H1 (cell line): Measurements from ENCODE around the gene VSTM2B. TPM values are rescaled to one million over a fixed set of nuclear protein-coding genes. Genes with fewer than 3 reads are reported as not detected.

ENCODE experiments used
- CTCF ChIA-PET: fragments of 300-600 bp; sonication (Branson Sonifier 250); formaldehyde crosslinking; loops from one replicate; lab custom pipeline; 2021; ENCODE audit not compliant: partially characterized antibody; lab: Charles Lee
- POLR2A ChIA-PET: fragments of 300-600 bp; sonication (Branson Sonifier 250); formaldehyde crosslinking; loops from one replicate; lab custom pipeline; 2021; ENCODE audit warnings: inconsistent platforms; ENCODE audit not compliant: partially characterized antibody; lab: Charles Lee
- DNase-seq, 2 experiments: peaks; one replicate each; pipeline versions ENCODE4 v3.0.0 to v3.0.0-alpha.2; 2010 to 2022; ENCODE audit warnings: low spot score in 2 of 2, low read depth in 1 of 2, mixed read lengths in 1 of 2
- FAIRE-seq: peaks from 2 replicates; lab custom pipeline; 2011; peaks lifted over from hg19 to GRCh38; lab: Jason Lieb, UNC
- H2AFZ ChIP-seq: 2 replicates; pipeline ENCODE4 v1.8.1; 2012; ENCODE audit warnings: low read length, inconsistent platforms
- H2AK5ac ChIP-seq: 2 replicates; pipeline ENCODE4 v1.6.1; 2013; ENCODE audit warnings: low read depth, low read length
- H2BK120ac ChIP-seq: replicated peaks from 2 replicates; pipeline ENCODE3; 2013; ENCODE audit warnings: low read depth, low read length, inconsistent platforms
- H2BK12ac ChIP-seq: 2 replicates; pipeline ENCODE4 v1.6.1; 2013; ENCODE audit warnings: low read depth, low read length
- H2BK15ac ChIP-seq: 2 replicates; pipeline ENCODE4 v1.6.1; 2013; ENCODE audit warnings: low read length
- H2BK20ac ChIP-seq: 2 replicates; pipeline ENCODE4 v1.6.1; 2013; ENCODE audit warnings: low read length
- H2BK5ac ChIP-seq: 2 replicates; pipeline ENCODE4 v1.6.1; 2013; ENCODE audit warnings: low read depth, low read length
- H3K14ac ChIP-seq: 2 replicates; pipeline ENCODE4 v1.6.1; 2013; ENCODE audit warnings: inconsistent platforms; ENCODE audit not compliant: insufficient read length
- H3K18ac ChIP-seq: 2 replicates; pipeline ENCODE4 v1.6.1; 2013; ENCODE audit warnings: low read length; ENCODE audit errors: extremely low read depth
- H3K23ac ChIP-seq: 2 replicates; pipeline ENCODE4 v1.6.1; 2013; ENCODE audit warnings: inconsistent platforms; ENCODE audit not compliant: insufficient read length
- H3K23me2 ChIP-seq: 2 replicates; pipeline ENCODE4 v1.6.1; 2013; ENCODE audit warnings: low read depth, low read length
- H3K27ac ChIP-seq: 2 replicates; pipeline ENCODE4 v1.6.1; 2011; ENCODE audit warnings: low read depth, low read length, inconsistent platforms
- H3K27me3 ChIP-seq, 4 experiments: replicated peaks in 1 of 4; 1 replicate in 1 of 4; 2 replicates in 3 of 4; pipeline versions ENCODE4 v1.6.1 to v1.8.1; 2011 to 2013; ENCODE audit warnings: low read length in 3 of 4, mild to moderate bottlenecking in 3 of 4, inconsistent platforms in 2 of 4, mixed read lengths in 2 of 4, moderate library complexity in 1 of 4; ENCODE audit not compliant: control insufficient read depth in 3 of 4, insufficient read depth in 3 of 4; ENCODE audit errors: extremely low read depth in 1 of 4
- H3K36me3 ChIP-seq, 4 experiments: 2 replicates each; pipeline versions ENCODE4 v1.6.1 to v1.8.1; 2011 to 2013; ENCODE audit warnings: mild to moderate bottlenecking in 4 of 4, low read length in 3 of 4, moderate library complexity in 2 of 4, control low read depth in 1 of 4, inconsistent platforms in 1 of 4; ENCODE audit not compliant: insufficient read depth in 4 of 4, control insufficient read depth in 2 of 4
- H3K4ac ChIP-seq: replicated peaks from 2 replicates; pipeline ENCODE3; 2013; ENCODE audit warnings: low read length, low read depth, mixed read lengths, inconsistent platforms; ENCODE audit not compliant: insufficient read length
- H3K4me1 ChIP-seq, 4 experiments: replicated peaks in 1 of 4; 1 replicate in 1 of 4; 2 replicates in 3 of 4; pipeline versions ENCODE4 v1.6.1 to v1.8.1; 2011 to 2013; ENCODE audit warnings: low read length in 3 of 4, inconsistent platforms in 2 of 4, mixed read lengths in 1 of 4; ENCODE audit not compliant: insufficient read depth in 4 of 4, control insufficient read depth in 3 of 4
- H3K4me2 ChIP-seq, 2 experiments: 2 replicates each; pipeline versions ENCODE4 v1.6.1 to v1.8.1; 2011 to 2013; ENCODE audit warnings: low read depth in 2 of 2, low read length in 2 of 2, control low read depth in 1 of 2, inconsistent platforms in 1 of 2, mild to moderate bottlenecking in 1 of 2; ENCODE audit not compliant: insufficient read depth in 1 of 2
- H3K4me3 ChIP-seq, 4 experiments: fragments of 200-600, 300-600 bp in 1 of 4; sonication (generic), shearing (Covaris generic), sonication (Bioruptor Twin) in 1 of 4; 2 replicates each; pipeline versions ENCODE4 v1.5.1 to v1.8.1; 2011 to 2016; ENCODE audit warnings: low read length in 4 of 4, low read depth in 3 of 4, control low read depth in 2 of 4, inconsistent platforms in 2 of 4, mild to moderate bottlenecking in 2 of 4, mixed read lengths in 1 of 4, moderate library complexity in 1 of 4; ENCODE audit not compliant: insufficient read depth in 2 of 4; ENCODE audit errors: extremely low read depth in 1 of 4
- H3K56ac ChIP-seq: replicated peaks from 2 replicates; pipeline ENCODE3; 2013; ENCODE audit warnings: low read depth, mild to moderate bottlenecking, mixed read lengths, low read length, inconsistent platforms; ENCODE audit not compliant: insufficient read length
- H3K79me1 ChIP-seq: 2 replicates; pipeline ENCODE4 v1.6.1; 2013; ENCODE audit warnings: low read depth, low read length, control low read depth
- H3K79me2 ChIP-seq, 2 experiments: 2 replicates each; pipeline versions ENCODE4 v1.6.1 to v1.8.1; 2012 to 2013; ENCODE audit warnings: low read length in 2 of 2, mild to moderate bottlenecking in 2 of 2, inconsistent platforms in 1 of 2; ENCODE audit not compliant: insufficient read depth in 2 of 2, control insufficient read depth in 1 of 2
- H3K9ac ChIP-seq, 4 experiments: replicated peaks in 1 of 4; 1 replicate in 1 of 4; 2 replicates in 3 of 4; pipeline versions ENCODE4 v1.6.1 to v1.8.1; 2011 to 2013; ENCODE audit warnings: low read depth in 3 of 4, low read length in 3 of 4, control low read depth in 2 of 4, mild to moderate bottlenecking in 2 of 4, moderate library complexity in 2 of 4, inconsistent platforms in 1 of 4; ENCODE audit errors: extremely low read depth in 1 of 4
- H3K9me3 ChIP-seq, 2 experiments: 2 replicates each; pipeline versions ENCODE4 v1.6.1 to v1.8.1; 2012 to 2013; ENCODE audit warnings: mild to moderate bottlenecking in 2 of 2, moderate library complexity in 2 of 2, control low read depth in 1 of 2, inconsistent platforms in 1 of 2, low read depth in 1 of 2, low read length in 1 of 2, mixed read lengths in 1 of 2; ENCODE audit not compliant: insufficient read depth in 2 of 2
- H4K20me1 ChIP-seq, 2 experiments: replicated peaks in 1 of 2; 2 replicates each; pipeline versions ENCODE3 to v1.8.1; 2011 to 2013; ENCODE audit warnings: inconsistent platforms in 2 of 2, low read length in 2 of 2, mild to moderate bottlenecking in 1 of 2; ENCODE audit not compliant: insufficient read depth in 2 of 2, control insufficient read depth in 1 of 2
- H4K5ac ChIP-seq: 2 replicates; pipeline ENCODE4 v1.6.1; 2013; ENCODE audit warnings: low read length, low read depth, mixed read lengths, inconsistent platforms; ENCODE audit not compliant: insufficient read length
- H4K8ac ChIP-seq: 2 replicates; pipeline ENCODE4 v1.8.0; 2013; ENCODE audit warnings: mild to moderate bottlenecking, moderate library complexity, low read length, inconsistent platforms; ENCODE audit not compliant: insufficient read depth; ENCODE audit errors: extremely low read depth
- H4K91ac ChIP-seq: replicated peaks from 2 replicates; pipeline ENCODE3; 2013; ENCODE audit warnings: low read length, mixed read lengths, inconsistent platforms; ENCODE audit not compliant: insufficient read length
- CHD2 ChIP-seq: IDR thresholded peaks from 2 replicates; pipeline ENCODE4 v1.6.1; 2012; ENCODE audit warnings: low read length, improper control_type of control experiment
- JUND ChIP-seq: IDR thresholded peaks from 2 replicates; pipeline ENCODE4 v1.6.1; 2011; ENCODE audit warnings: mild to moderate bottlenecking, improper control_type of control experiment, low read length
- KDM5A ChIP-seq: fragments of 200-600 bp; IDR thresholded peaks from 2 replicates; pipeline ENCODE4 v1.7.1; 2012; ENCODE audit warnings: mild to moderate bottlenecking, low read length, inconsistent platforms, mixed read lengths
- RAD21 ChIP-seq, 2 experiments: IDR thresholded peaks in 1 of 2; conservative IDR thresholded peaks in 1 of 2; 2 replicates each; pipeline ENCODE4 v1.6.1; 2011; ENCODE audit warnings: low read depth in 2 of 2, low read length in 2 of 2, improper control_type of control experiment in 1 of 2, inconsistent platforms in 1 of 2, mild to moderate bottlenecking in 1 of 2, moderate library complexity in 1 of 2
- RBBP5 ChIP-seq: IDR thresholded peaks from 2 replicates; pipeline ENCODE4 v1.7.1; 2012; ENCODE audit warnings: low read depth, mild to moderate bottlenecking, inconsistent platforms, low read length, moderate library complexity, borderline replicate concordance
- SAP30 ChIP-seq: fragments of 300-600 bp; sonication (generic); IDR thresholded peaks from 2 replicates; pipeline ENCODE4 v1.7.1; 2012; ENCODE audit warnings: low read length, moderate library complexity, mild to moderate bottlenecking, inconsistent platforms; ENCODE audit not compliant: insufficient read depth, insufficient replicate concordance
- TEAD4 ChIP-seq: IDR thresholded peaks from 2 replicates; pipeline ENCODE4 v1.6.1; 2012; ENCODE audit warnings: low read depth, low read length, inconsistent platforms, mixed read lengths
- ZNF274 ChIP-seq: IDR thresholded peaks from 2 replicates; pipeline ENCODE4 v1.7.0; 2012; ENCODE audit warnings: low read length, borderline replicate concordance; ENCODE audit errors: extremely low read depth
- WGBS, 2 experiments: shearing (Covaris generic) in 1 of 2; methylation state at CpG; one replicate each; pipeline versions ENCODE4 v1.1.6 to v1.1.7; 2013 to 2015; ENCODE audit warnings: low lambda C conversion rate in 2 of 2, mixed read lengths in 2 of 2, inconsistent platforms in 1 of 2, low coverage in 1 of 2, missing lambda C conversion rate in 1 of 2; ENCODE audit not compliant: insufficient replicate concordance in 2 of 2, insufficient coverage in 1 of 2, insufficient read length in 1 of 2; ENCODE audit errors: extremely low coverage in 1 of 2, missing lambda C conversion rate in 1 of 2; 5-methylcytosine and 5-hydroxymethylcytosine counted together
- polyA plus RNA-seq, 7 experiments: library from polyadenylated mRNA; depleted of rRNA in 3 of 7; stranded (reverse) in 5 of 7; unstranded in 2 of 7; fragments of >200 nt in 5 of 7; fragments of 200-250 nt in 2 of 7; gene quantifications; 1 replicate in 5 of 7; 2 replicates in 1 of 7; 4 replicates in 1 of 7; pipeline versions ENCODE4 v1.2.1 to v1.2.3, GENCODE V29; 2011 to 2013; ENCODE audit warnings: missing spikeins in 2 of 7, mixed read lengths in 2 of 7
- total RNA-seq: library from RNA; stranded (reverse); fragmentation: NEBNext Ultra II Directional; extraction: Animal tissue kit (Norgen Biotek cat#: 25700); gene quantifications from 2 replicates; pipeline ENCODE4 v1.2.1, GENCODE V29; 2021
- TF ChIP-seq, protein P1 (sequence below), 3 experiments: IDR thresholded peaks; 1 replicate in 2 of 3; 2 replicates in 1 of 3; pipeline versions ENCODE4 v1.5.1 to v1.6.1; 2011; ENCODE audit warnings: low read length in 3 of 3, mild to moderate bottlenecking in 3 of 3, inconsistent platforms in 2 of 3, low read depth in 1 of 3, moderate library complexity in 1 of 3; ENCODE audit not compliant: insufficient read depth in 1 of 3; ENCODE audit errors: control extremely low read depth in 1 of 3

Gene VSTM2B
- total and polyA plus RNA-seq, 2 of the 8 experiments (the other 6 are each of a cell fraction or from before 2014, with no cell fraction given), result 0.82 to 1.5 TPM

DNA sequence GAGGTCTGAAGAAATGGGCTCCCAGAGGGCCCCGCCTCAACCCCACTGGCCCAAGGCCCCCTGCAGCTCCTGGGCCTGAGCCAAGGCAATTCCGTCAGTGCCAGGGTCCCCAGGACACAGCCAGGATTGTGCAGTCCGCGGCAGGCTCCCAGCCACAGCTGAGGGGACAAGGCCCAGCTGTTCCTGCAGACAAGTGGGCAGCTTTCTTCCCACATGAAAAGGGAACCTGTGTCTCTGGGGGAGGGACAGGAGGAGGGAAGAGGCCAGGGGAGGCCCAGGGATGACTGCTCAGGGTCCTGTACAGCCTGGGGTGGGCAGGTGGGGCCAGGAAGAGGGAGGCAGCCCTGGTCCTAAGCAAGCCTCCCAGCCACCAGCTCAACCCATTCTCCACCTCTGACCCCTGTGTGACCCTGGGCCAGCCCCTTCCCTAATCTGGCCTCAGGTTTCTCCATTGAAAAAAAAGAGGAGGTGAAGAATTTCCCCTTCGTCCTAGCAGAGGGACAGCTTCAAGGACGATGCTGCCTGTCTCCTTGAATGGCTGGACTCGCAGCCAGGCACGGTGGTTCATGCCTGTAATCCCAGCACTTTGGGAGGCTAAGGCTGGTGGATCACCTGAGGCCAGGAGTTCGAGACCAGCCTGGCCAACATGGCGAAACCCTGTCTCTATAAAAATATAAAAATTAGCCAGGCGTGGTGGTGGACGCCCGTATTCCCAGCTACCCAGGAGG, 20.5 kb upstream of the VSTM2B start:
- no peaks in the 10 kb centered on the region for H3K79me2 ChIP-seq
- no peak overlapping the region for H3K4me3 ChIP-seq
- no peak overlapping the region for H3K27ac ChIP-seq
- no peaks in the 10 kb centered on the region for H3K23me2 ChIP-seq
- no peak overlapping the region for H3K23ac ChIP-seq
- no peak overlapping the region for H3K4ac ChIP-seq
- no peak overlapping the region for H2BK15ac ChIP-seq
- no peaks in the 10 kb centered on the region for H3K27me3 ChIP-seq
- H2BK120ac ChIP-seq, result no peak overlapping the region
- H3K9ac ChIP-seq, result no peak overlapping the region
- no peak for FAIRE-seq
- H4K5ac ChIP-seq, result no peak overlapping the region
- no peaks in the 10 kb centered on the region for H3K79me1 ChIP-seq
- no peak overlapping the region for H2AFZ ChIP-seq
- H3K18ac ChIP-seq, result no peak overlapping the region
- H3K36me3 ChIP-seq, result no peaks in the 10 kb centered on the region
- no peak overlapping the region for H3K14ac ChIP-seq
- no peak overlapping the region for H2AK5ac ChIP-seq
- DNase-seq, result no peak
- peak overlapping the region; percentile 62; the same call in 1 of the 2 replicates for H2BK12ac ChIP-seq
- peaks cover 0 to 7% (median 3%) of the 10 kb centered on the region in 4 experiments; a peak in 3 of 7 replicates for H3K4me1 ChIP-seq
- H4K20me1 ChIP-seq, result no peaks in the 10 kb centered on the region
- no peaks in the 10 kb centered on the region for H3K9me3 ChIP-seq
- H3K56ac ChIP-seq, result no peak overlapping the region
- H4K91ac ChIP-seq, result no peak overlapping the region
- no peak overlapping the region for H2BK5ac ChIP-seq
- H2BK20ac ChIP-seq, result no peak overlapping the region
- ChIA-PET POLR2A (no interaction called here), CTCF (interaction anchor here (0.7 to 2.7 kb wide), 4 partner anchors 19 to 177 kb away, joined by 3 to 14 read pairs (median 3); no protein-coding TSS in a partner anchor)
- H4K8ac ChIP-seq, result peak overlapping the region; percentile 14; the same call in 1 of the 2 replicates
- WGBS, 2 experiments, result 89% methylated on average over 13 of the region's 13 CpGs; no CpG with 5 or more reads in 1 of the 2 experiments
- H3K4me2 ChIP-seq, result no peak overlapping the region
- TF ChIP-seq ZNF274 (no peak), RBBP5 (no peak), RAD21 (IDR thresholded peaks at IDR 0.05 in 1 of 2, conservative IDR thresholded peaks at IDR 0.05 in 1 of 2; ENCODE audit: low read depth in 2 of 2, low read length in 2 of 2) (no peak), CHD2 (no peak), TEAD4 (no peak), KDM5A (no peak), SAP30 (no peak), JUND (no peak)
- TF ChIP-seq, protein P1, sequence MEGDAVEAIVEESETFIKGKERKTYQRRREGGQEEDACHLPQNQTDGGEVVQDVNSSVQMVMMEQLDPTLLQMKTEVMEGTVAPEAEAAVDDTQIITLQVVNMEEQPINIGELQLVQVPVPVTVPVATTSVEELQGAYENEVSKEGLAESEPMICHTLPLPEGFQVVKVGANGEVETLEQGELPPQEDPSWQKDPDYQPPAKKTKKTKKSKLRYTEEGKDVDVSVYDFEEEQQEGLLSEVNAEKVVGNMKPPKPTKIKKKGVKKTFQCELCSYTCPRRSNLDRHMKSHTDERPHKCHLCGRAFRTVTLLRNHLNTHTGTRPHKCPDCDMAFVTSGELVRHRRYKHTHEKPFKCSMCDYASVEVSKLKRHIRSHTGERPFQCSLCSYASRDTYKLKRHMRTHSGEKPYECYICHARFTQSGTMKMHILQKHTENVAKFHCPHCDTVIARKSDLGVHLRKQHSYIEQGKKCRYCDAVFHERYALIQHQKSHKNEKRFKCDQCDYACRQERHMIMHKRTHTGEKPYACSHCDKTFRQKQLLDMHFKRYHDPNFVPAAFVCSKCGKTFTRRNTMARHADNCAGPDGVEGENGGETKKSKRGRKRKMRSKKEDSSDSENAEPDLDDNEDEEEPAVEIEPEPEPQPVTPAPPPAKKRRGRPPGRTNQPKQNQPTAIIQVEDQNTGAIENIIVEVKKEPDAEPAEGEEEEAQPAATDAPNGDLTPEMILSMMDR (IDR thresholded peaks at IDR 0.05; ENCODE audit: control extremely low read depth in 1 of 3, insufficient read depth in 1 of 3, low read depth in 1 of 3, low read length in 3 of 3), result no peak
